Osteocyte (in vitro differentiated cells): ENCODE measurements around the gene TBX21. TPM values are rescaled to one million over a fixed set of nuclear protein-coding genes. Genes with fewer than 3 reads are reported as not detected.
A peak's percentile ranks its signal among the peaks of the same experiment; 100 is the strongest.

ENCODE experiments used
- DNase-seq: peaks from one replicate; pipeline ENCODE4 v3.0.0; 2021; ENCODE audit warnings: mixed read lengths; ENCODE audit not compliant: unreplicated experiment; ENCODE audit errors: extremely low spot score
- H3K27ac Mint-ChIP-seq: one replicate; pipeline ENCODE4 v1.8.0; 2021; ENCODE audit warnings: mild to moderate bottlenecking, mixed read lengths; ENCODE audit not compliant: unreplicated experiment
- H3K27me3 Mint-ChIP-seq: one replicate; pipeline ENCODE4 v1.8.0; 2021; ENCODE audit warnings: mixed read lengths; ENCODE audit not compliant: unreplicated experiment
- H3K36me3 Mint-ChIP-seq: one replicate; pipeline ENCODE4 v1.8.0; 2021; ENCODE audit warnings: mixed read lengths; ENCODE audit not compliant: unreplicated experiment
- H3K4me1 Mint-ChIP-seq: one replicate; pipeline ENCODE4 v1.8.0; 2021; ENCODE audit warnings: mixed read lengths; ENCODE audit not compliant: unreplicated experiment
- H3K4me3 Mint-ChIP-seq: one replicate; pipeline ENCODE4 v1.8.0; 2021; ENCODE audit warnings: mild to moderate bottlenecking, moderate library complexity, mixed read lengths; ENCODE audit not compliant: unreplicated experiment
- H3K9me3 Mint-ChIP-seq: one replicate; pipeline ENCODE4 v1.8.0; 2021; ENCODE audit warnings: mixed read lengths; ENCODE audit not compliant: unreplicated experiment
- CTCF ChIP-seq: fragments of 200-600 bp; sonication (generic); IDR thresholded peaks from 2 replicates; pipeline ENCODE4 v1.5.0; 2021; ENCODE audit warnings: antibody characterized with exemption, mild to moderate bottlenecking, moderate library complexity
- long read RNA-seq: library from polyadenylated mRNA; unstranded; transcript quantifications from one replicate; pipeline ENCODE4 v2.0.0, GENCODE V29; 2021
- total RNA-seq: library from RNA; stranded (reverse); gene quantifications from 2 replicates; pipeline ENCODE4 v1.2.1, GENCODE V29; 2021

The TBX21 gene
- total RNA-seq: not detected in 2 replicates
- long read RNA-seq: 0 reads

GRCh38 chr17:47733047-47733673, at the start of gene TBX21:
Gene TBX21, plus strand, starts transcription at chr17:47733236. Its CDS starts 219 bp downstream, at chr17:47733455.
- H3K4me3 Mint-ChIP-seq: peak within 1 kb of the TSS; percentile 64

GRCh38 chr17:47684025-47684424, 49.0 kb upstream of the TBX21 start:
- Mint-ChIP-seq H3K36me3 (peaks cover 48% of the 10 kb centered on the region), H3K27ac (no peak overlapping the region), H3K27me3 (no peaks in the 10 kb centered on the region), H3K9me3 (no peaks in the 10 kb centered on the region), H3K4me1 (no peaks in the 10 kb centered on the region), H3K4me3 (no peak overlapping the region)
- TF ChIP-seq CTCF: no peak
- no peak for DNase-seq

More at GRCh38 chr17:47733047-47733673, at the start of gene TBX21:
- H3K36me3 Mint-ChIP-seq: no peaks in the 10 kb centered on the region
- H3K27me3 Mint-ChIP-seq: peaks cover 76% of the 10 kb centered on the region
- no peaks in the 10 kb centered on the region for H3K9me3 Mint-ChIP-seq
- TF ChIP-seq CTCF: peak; percentile 33
- peaks cover 7% of the 10 kb centered on the region for H3K4me1 Mint-ChIP-seq
- DNase-seq: no peak
- H3K27ac Mint-ChIP-seq: no peak within 1 kb of the TSS

GRCh38 chr17:47684535-47685193, 48.4 kb upstream of the TBX21 start:
- no peak for DNase-seq
- H3K27ac Mint-ChIP-seq: no peak overlapping the region

DNA sequence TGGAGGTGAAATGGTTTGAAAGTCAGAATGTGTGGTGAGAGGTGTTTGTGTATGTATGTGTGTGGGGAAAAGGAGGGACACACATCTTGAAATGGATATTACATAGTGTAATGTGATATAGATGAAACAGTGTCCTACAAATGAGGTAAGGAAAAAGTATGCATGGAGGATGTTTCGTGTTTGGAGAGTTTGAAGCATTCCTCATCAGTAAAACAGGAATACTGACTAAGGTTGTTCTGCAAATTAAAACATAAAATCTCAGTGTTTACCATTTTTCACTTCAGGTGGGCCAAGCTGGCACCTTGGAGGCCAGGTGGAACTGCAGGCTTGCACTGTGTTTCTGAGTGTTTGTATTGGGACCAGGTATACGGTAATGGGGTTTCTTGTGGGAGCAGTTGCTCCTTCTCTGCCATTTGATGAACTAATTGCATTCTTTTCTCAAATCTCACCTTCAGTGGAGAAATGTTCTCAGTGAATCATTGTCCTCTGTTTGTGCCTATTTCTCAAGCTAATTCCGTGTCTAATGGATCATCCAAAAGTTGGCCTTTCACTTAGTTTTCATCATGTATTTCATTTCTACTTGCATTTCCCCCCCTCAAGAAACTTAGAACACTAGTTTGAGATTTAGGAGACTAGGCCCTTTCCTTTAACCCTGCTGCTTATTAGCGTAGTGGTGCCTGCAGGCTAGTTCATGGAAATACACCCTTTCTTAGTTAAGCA, 47.3 kb upstream of the TBX21 start:
- TF ChIP-seq CTCF: no peak
- H3K9me3 Mint-ChIP-seq: no peaks in the 10 kb centered on the region
- H3K36me3 Mint-ChIP-seq: peaks cover 38% of the 10 kb centered on the region
- H3K4me3 Mint-ChIP-seq: no peak overlapping the region
- DNase-seq: no peak
- no peak overlapping the region for H3K27ac Mint-ChIP-seq
- no peaks in the 10 kb centered on the region for H3K4me1 Mint-ChIP-seq
- H3K27me3 Mint-ChIP-seq: no peaks in the 10 kb centered on the region

More at GRCh38 chr17:47684535-47685193, 48.4 kb upstream of the TBX21 start:
- TF ChIP-seq CTCF: no peak
- Mint-ChIP-seq H3K27me3 (no peaks in the 10 kb centered on the region), H3K4me1 (no peaks in the 10 kb centered on the region), H3K36me3 (peaks cover 48% of the 10 kb centered on the region), H3K4me3 (no peak overlapping the region), H3K9me3 (no peaks in the 10 kb centered on the region)

DNA sequence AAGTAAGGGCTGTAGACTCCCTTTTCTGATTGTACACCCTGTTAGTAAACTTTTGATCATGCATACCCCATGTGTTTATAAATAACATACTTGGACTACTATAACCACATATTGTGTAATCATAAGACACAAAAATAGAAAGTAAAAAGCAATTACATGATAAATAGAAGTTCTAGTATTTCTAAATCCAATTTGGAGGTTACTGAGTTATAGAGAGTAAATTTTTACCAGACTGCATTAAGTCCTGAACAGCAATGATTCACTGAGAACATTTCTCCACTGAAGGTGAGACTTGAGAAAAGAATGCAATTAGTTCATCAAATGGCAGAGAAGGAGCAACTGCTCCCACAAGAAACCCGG, 46.8 kb upstream of the TBX21 start:
- Mint-ChIP-seq H3K27ac (no peak overlapping the region), H3K4me3 (no peak overlapping the region), H3K27me3 (no peaks in the 10 kb centered on the region), H3K36me3 (peaks cover 36% of the 10 kb centered on the region), H3K4me1 (no peaks in the 10 kb centered on the region), H3K9me3 (no peaks in the 10 kb centered on the region)
- TF ChIP-seq CTCF: no peak
- no peak for DNase-seq
